GM12891 (cell line): Measurements from ENCODE around the gene TAPBPL.

Experiments
- DNase-seq: peaks from one replicate; pipeline ENCODE4 v3.0.0; 2011; ENCODE audit warnings: low spot score; ENCODE audit not compliant: insufficient read length
- FAIRE-seq: peaks from 2 replicates; lab custom pipeline; 2011; peaks lifted over from hg19 to GRCh38; lab: Jason Lieb, UNC
- PAX5 ChIP-seq: IDR thresholded peaks from 2 replicates; pipeline ENCODE4 v1.6.1; 2011; ENCODE audit warnings: low read length, moderate library complexity, mild to moderate bottlenecking; ENCODE audit not compliant: insufficient read depth, severe bottlenecking
- POLR2A ChIP-seq: IDR thresholded peaks from 2 replicates; pipeline ENCODE4 v1.6.1; 2011; ENCODE audit warnings: low read depth, low read length, control low read depth
- POLR2AphosphoS5 ChIP-seq: IDR thresholded peaks from 2 replicates; pipeline ENCODE4 v1.6.1; 2011; ENCODE audit warnings: low read depth, low read length, control low read depth
- POU2F2 ChIP-seq: IDR thresholded peaks from 2 replicates; pipeline ENCODE4 v1.6.1; 2011; ENCODE audit warnings: low read depth, mild to moderate bottlenecking, control low read depth, low read length, moderate library complexity
- SPI1 ChIP-seq: IDR thresholded peaks from 2 replicates; pipeline ENCODE4 v1.6.1; 2011; ENCODE audit warnings: low read depth, low read length, control low read depth
- TAF1 ChIP-seq: IDR thresholded peaks from 2 replicates; pipeline ENCODE4 v1.6.1; 2011; ENCODE audit warnings: low read depth, low read length, control low read depth

Gene TAPBPL

DNA sequence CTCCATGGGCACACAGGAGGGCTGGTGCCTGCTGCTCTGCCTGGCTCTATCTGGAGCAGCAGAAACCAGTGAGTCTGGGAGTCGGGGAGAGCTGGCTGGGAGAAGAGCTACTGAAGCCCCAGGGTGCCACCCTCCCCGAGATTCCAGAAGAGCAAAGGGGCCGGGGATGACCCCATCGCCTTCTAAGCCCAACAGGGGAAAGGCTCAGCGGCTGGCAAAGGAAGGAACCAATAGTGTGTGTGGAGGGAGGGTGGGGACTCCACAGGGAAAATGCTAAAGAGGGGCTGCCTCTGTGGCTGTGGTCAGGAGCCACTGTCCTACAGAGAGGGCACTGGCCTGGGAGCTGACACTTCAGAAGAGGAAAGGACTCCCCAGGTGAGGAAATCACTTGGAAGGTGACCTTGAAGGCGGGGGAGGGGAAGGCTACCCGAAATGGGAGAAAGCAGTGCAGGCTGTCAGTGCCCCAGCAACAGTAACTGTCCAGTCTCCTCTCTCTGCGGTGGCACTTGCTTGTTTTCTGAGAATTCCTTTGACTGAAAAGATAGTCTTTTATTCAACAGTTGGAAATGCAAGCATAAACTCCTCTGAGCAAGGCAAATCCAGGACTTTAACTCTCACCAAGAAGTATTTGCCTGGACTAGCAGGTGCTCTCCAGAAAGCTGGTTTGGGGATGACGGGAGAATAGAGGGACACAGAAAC is 552 bp downstream of the TAPBPL start:
- FAIRE-seq (no peak), DNase-seq (no peak)
- no peak for TF ChIP-seq SPI1
- TF ChIP-seq TAF1, result no peak
- TF ChIP-seq POLR2AphosphoS5, result peak; percentile 61; the same call in 1 of the 2 replicates
- peak; percentile 61; the same call in 1 of the 2 replicates for TF ChIP-seq POLR2A
- TF ChIP-seq PAX5, result no peak
- TF ChIP-seq POU2F2, result no peak; the same call in 1 of the 2 replicates

DNA sequence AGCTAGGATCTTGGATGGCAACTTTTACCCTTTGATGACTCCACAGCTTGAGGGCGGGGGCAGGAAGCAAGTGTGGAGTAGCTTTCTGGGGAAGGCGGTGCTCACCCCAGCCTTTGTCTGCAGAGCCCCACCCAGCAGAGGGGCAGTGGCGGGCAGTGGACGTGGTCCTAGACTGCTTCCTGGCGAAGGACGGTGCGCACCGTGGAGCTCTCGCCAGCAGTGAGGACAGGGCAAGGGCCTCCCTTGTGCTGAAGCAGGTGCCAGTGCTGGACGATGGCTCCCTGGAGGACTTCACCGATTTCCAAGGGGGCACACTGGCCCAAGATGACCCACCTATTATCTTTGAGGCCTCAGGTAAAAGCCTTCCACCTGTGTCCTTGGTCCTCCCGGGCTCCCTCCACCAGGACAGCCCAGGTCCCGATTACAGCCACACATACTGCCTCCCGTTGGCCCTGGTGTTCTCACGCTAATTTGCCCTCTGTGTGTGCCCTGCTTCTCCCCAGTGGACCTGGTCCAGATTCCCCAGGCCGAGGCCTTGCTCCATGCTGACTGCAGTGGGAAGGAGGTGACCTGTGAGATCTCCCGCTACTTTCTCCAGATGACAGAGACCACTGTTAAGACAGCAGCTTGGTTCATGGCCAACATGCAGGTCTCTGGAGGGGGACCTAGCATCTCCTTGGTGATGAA is 1.2 kb downstream of the TAPBPL start:
- FAIRE-seq (no peak), DNase-seq (no peak)

GRCh38 chr12:6457220-6457945 is 5.5 kb downstream of the TAPBPL start:
- FAIRE-seq (no peak), DNase-seq (no peak)
- TF ChIP-seq POLR2AphosphoS5 (0 out of 2 replicates have a peak, but pooled peaks have one; percentile 7), POU2F2 (0 out of 2 replicates have a peak, but pooled peaks have one; percentile 13), SPI1 (no peak), POLR2A (no peak), PAX5 (no peak), TAF1 (no peak)

More for the DNA sequence above, 1.2 kb downstream of the TAPBPL start:
- TF ChIP-seq POLR2AphosphoS5 (peak; percentile 8; the same call in 1 of the 2 replicates), PAX5 (no peak)

- TF ChIP-seq TAF1 (no peak), SPI1 (no peak), POLR2A (peak; percentile 55; the same call in 1 of the 2 replicates), POLR2AphosphoS5 (peak; percentile 68; the same call in 1 of the 2 replicates), POU2F2 (no peak), PAX5 (no peak)
- FAIRE-seq, result no peak
- no peak for DNase-seq
Observed at GRCh38 chr12:6458281-6459003, 6.6 kb downstream of the TAPBPL start.

DNA sequence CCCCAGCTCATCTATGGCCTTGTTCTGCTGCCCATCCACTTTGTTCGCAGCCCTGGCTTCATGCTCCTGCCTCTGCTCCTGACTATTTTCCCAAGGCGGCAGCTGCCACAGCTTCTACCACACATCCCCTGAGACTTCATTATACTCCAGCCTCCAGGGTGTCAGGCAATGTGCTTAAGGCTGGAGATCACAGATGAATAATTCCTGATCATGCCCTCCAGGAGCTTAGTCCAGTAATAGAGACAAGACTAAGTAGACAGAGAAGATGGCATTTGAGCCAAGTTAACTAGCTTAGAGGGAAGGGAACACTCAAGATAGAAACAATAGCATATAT is 7.1 kb downstream of the TAPBPL start:
- DNase-seq, result no peak
- FAIRE-seq, result peak; percentile 48
- no peak for TF ChIP-seq POLR2AphosphoS5
- TF ChIP-seq POU2F2, result no peak
- TF ChIP-seq PAX5, result no peak
- no peak for TF ChIP-seq POLR2A
- no peak for TF ChIP-seq TAF1
- TF ChIP-seq SPI1, result no peak

- no peak for DNase-seq
- 0 out of 2 replicates have a peak, but pooled peaks have one; percentile 36 for TF ChIP-seq POLR2AphosphoS5
- TF ChIP-seq PAX5, result no peak
- FAIRE-seq, result peak; percentile 83
Observed at GRCh38 chr12:6460751-6461371, 9.0 kb downstream of the TAPBPL start.

- FAIRE-seq (peak; percentile 99), DNase-seq (peak; percentile 71)
- TF ChIP-seq POU2F2 (0 out of 2 replicates have a peak, but pooled peaks have one; percentile 23), SPI1 (peak; percentile 99), POLR2A (peak; percentile 74), POLR2AphosphoS5 (peak; percentile 59; the same call in 1 of the 2 replicates), PAX5 (no peak), TAF1 (peak; percentile 76)
Observed at GRCh38 chr12:6461401-6462233, 9.8 kb downstream of the TAPBPL start.

- FAIRE-seq (no peak), DNase-seq (no peak)
- TF ChIP-seq SPI1, result no peak
- no peak for TF ChIP-seq PAX5
- no peak for TF ChIP-seq POLR2AphosphoS5
- TF ChIP-seq POU2F2, result no peak
- no peak for TF ChIP-seq POLR2A
- no peak for TF ChIP-seq TAF1
Observed at GRCh38 chr12:6462234-6462995, 10.6 kb downstream of the TAPBPL start.
